Esophagus squamous epithelium (tissue), 4 donors: ENCODE results near the gene CUL3.
A peak's percentile ranks its signal among the peaks of the same experiment; 100 is the strongest.

Source experiments
- POLR2A ChIP-seq, 4 donors: fragments of 450-650 bp; IDR thresholded peaks; one replicate each; pipeline ENCODE4 v1.6.1; 2017; ENCODE audit warnings: antibody characterized with exemption in 4 of 4, mild to moderate bottlenecking in 4 of 4, moderate library complexity in 3 of 4
- TF ChIP-seq, protein P1 (sequence below), 6 experiments: fragments of 450-650 bp in 4 of 6; fragments of 200-600 bp in 2 of 6; sonication (generic) in 2 of 6; IDR thresholded peaks; one replicate each; pipeline ENCODE4 v1.5.1; 2016 to 2019; ENCODE audit warnings: antibody characterized with exemption in 6 of 6, mild to moderate bottlenecking in 4 of 6, moderate library complexity in 4 of 6

DNA sequence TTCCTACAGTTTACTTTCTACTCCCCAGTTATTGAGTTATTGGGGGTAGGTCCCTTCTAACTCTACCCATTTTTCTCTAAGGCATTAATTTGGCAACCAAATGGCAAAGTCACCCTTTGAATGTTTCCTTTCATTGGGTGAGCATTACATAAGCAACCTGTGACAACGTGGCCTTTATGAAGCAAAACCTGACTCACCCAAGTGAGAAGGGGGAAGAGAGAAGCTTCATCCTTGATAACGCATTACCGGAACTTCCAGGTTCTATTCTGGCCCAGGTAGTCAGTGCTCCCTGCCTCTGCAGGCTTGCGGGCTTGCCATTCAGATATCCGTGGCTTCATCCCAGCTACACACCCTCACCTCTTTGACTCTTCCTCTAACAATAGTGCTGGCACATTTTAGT is 144.2 kb downstream of the CUL3 start:
- TF ChIP-seq, protein P1, sequence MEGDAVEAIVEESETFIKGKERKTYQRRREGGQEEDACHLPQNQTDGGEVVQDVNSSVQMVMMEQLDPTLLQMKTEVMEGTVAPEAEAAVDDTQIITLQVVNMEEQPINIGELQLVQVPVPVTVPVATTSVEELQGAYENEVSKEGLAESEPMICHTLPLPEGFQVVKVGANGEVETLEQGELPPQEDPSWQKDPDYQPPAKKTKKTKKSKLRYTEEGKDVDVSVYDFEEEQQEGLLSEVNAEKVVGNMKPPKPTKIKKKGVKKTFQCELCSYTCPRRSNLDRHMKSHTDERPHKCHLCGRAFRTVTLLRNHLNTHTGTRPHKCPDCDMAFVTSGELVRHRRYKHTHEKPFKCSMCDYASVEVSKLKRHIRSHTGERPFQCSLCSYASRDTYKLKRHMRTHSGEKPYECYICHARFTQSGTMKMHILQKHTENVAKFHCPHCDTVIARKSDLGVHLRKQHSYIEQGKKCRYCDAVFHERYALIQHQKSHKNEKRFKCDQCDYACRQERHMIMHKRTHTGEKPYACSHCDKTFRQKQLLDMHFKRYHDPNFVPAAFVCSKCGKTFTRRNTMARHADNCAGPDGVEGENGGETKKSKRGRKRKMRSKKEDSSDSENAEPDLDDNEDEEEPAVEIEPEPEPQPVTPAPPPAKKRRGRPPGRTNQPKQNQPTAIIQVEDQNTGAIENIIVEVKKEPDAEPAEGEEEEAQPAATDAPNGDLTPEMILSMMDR (IDR thresholded peaks at IDR 0.05), result no peak
- TF ChIP-seq POLR2A (IDR thresholded peaks at IDR 0.05), result peak in 1 of 4 donors; percentile 15
